ENCODE measurements around the gene DKK3.

The DKK3 gene

GRCh38 chr11:11965656-11966353, 42.6 kb downstream of the DKK3 start:
- DNase-seq: no peak

GRCh38 chr11:11965192-11965591, 43.2 kb downstream of the DKK3 start:
- no peak for DNase-seq

DNA sequence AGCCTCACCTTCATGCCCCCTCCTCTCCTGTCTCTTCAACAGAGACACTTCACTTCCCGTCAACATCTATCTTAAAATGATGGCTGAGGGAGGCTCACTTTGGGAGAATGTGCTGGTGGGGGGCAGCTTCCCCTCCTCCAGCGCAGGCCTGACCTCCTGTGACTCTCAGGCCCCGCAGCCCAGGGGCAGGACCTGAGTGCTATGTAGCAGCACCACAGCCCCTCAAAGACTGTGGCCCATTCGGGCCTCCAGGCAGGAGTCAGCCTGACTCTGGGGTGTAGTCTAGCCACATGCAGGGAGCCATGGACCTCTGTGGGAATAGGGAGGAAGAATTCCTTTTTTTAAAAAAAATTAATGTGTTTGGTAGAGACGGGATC, 43.7 kb downstream of the DKK3 start:
- no peak for DNase-seq

- no peak for DNase-seq
Observed at GRCh38 chr11:11963842-11964773, 44.3 kb downstream of the DKK3 start.

GRCh38 chr11:11963067-11963466, 45.4 kb downstream of the DKK3 start:
- no peak for DNase-seq

DNA sequence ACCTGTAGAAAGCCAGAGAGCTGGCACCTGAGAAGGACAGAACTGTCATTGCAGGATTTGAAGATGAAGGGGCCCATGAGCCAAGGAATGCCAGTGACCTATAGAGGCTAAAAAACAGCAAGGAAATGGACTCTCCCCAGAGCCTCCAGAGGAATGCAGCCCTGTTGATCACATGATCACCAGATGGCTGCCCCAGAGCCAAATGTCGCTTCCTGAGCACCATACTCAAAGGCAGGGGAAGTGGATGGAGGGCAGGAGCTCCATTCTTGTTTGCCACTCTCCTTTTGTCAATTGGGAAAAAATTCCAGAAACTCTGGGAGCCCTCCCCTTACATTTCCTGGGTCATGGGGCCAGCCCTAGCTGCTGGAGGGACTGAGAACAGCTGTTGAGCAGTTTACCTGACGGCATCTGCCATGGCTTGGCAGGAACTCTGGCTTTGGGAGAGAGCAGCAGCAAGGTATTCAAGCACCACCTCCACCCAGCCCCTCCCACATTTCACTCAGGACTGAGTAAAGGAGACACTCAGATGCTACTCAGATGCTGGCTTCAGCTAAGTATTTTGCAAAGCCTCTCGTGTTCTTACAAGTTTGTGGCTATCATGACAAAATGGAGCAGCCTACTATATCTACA, 46.9 kb downstream of the DKK3 start:
- DNase-seq: no peak

- no peak for DNase-seq
Observed at GRCh38 chr11:11960687-11961086, 47.7 kb downstream of the DKK3 start.

- DNase-seq: no peak
Observed at GRCh38 chr11:11959601-11960000, 48.8 kb downstream of the DKK3 start.

- DNase-seq: no peak
Observed at GRCh38 chr11:11958403-11959231, 49.8 kb downstream of the DKK3 start.

DNA sequence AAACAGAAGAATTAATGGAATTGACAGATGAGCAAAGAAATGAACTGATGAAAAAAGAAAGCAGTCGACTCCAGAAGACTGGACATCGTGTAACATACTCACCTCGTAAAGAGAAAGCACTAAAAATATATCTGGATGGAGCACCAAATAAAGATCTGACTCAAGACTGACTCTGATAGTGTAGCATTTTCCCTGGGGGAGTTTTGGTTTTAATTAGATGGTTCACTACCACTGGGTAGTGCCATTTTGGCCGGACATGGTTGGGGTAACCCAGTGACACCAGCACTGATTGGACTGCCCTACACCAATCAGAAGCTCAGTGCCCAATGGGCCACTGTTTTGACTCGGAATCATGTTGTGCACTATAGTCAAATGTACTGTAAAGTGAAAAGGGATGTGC, 52.4 kb downstream of the DKK3 start:
- DNase-seq: no peak

DNA sequence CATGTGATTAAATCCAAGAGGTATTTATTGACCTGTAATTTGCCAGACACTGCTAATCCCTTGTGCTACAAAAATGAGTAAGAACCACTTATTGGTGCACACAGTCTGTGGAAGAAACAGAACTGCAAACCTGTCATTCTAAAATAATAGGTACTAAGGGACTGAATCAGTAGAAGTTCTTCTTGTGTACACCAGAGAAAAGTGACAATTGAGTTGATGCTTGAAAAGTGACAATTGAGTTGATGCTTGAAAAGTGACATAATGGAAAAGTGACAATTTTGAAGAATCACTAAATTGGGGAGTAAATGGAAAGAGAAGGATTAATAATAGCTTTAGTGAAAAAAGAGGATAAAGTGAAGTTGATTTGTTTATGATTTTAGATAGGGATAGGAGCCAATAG, 56.4 kb downstream of the DKK3 start:
- no peak for DNase-seq

- DNase-seq: no peak
Observed at GRCh38 chr11:11949482-11949881, 58.9 kb downstream of the DKK3 start.

- DNase-seq: no peak
Observed at GRCh38 chr11:11948242-11948947, 60.0 kb downstream of the DKK3 start.

GRCh38 chr11:11947825-11948224, 60.6 kb downstream of the DKK3 start:
- no peak for DNase-seq

DNA sequence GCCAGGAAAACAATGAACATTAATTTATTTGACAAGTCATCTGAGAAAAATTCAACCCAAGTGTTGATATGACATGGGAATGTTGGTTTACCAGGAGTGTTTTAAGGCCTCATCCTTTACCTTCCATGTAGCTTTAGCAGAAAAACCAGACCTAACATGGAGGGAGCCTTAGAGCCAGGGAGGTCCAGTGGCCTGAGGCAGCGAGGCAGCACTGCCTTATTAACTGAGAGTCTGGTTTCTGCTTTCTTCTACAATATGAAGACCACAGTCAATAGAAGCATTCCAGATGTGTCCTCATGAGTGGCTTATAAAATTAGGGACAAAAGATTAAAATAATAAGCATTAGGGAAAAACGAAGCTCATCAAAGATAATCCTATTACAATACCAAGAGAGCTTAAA, 61.5 kb downstream of the DKK3 start:
- no peak for DNase-seq

DNA sequence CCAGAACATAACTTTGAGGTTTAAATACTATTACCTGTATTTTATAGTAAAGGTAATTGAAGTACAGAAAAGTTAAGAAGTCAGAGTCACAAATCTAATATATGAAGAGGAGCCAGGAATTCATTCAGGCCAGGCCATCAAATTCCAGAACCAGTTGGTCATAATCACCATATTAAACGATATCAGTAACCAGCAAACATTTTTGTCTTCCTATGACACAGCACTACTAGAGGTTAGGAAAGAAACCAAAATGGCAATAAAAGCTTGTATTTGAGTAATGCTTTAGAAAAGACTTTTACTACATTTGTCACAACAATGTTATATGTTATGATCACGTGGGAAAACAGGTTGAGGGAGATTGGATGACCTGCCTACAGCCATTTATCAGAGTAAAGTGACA, 62.2 kb downstream of the DKK3 start:
- DNase-seq: no peak

- DNase-seq: no peak
Observed at GRCh38 chr11:11944444-11944843, 64.0 kb downstream of the DKK3 start.

DNA sequence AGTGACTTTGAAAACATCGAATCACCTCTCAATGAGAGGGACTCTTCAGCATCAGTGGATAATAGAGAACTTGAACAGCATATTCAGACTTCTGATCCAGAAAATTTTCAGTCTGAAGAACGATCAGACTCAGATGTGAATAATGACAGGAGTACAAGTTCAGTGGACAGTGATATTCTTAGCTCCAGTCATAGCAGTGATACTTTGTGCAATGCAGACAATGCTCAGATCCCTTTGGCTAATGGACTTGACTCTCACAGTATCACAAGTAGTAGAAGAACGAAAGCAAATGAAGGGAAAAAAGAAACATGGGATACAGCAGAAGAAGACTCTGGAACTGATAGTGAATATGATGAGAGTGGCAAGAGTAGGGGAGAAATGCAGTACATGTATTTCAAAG, 65.8 kb downstream of the DKK3 start:
- DNase-seq: no peak

DNA sequence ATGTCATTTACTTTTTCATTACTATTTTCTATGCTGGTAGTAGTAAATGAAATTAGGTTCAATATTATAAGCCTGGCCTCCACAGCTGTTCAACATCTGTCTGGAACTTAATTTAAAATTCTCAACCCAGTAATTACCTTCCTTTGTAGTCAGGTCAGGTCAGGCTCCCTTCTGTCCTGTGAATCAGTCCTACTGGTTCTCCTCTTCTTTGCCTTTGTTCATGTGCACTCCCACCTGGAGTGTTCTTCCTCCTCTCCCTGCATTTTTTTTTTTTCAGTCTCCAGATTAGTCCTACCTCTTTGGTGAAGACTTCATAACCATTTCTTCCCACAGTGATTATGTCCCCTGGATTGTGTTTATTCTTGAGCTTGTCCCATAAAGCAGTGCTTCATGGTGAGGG, 67.9 kb downstream of the DKK3 start:
- no peak for DNase-seq

GRCh38 chr11:11937957-11938356, 70.5 kb downstream of the DKK3 start:
- DNase-seq: no peak

DNA sequence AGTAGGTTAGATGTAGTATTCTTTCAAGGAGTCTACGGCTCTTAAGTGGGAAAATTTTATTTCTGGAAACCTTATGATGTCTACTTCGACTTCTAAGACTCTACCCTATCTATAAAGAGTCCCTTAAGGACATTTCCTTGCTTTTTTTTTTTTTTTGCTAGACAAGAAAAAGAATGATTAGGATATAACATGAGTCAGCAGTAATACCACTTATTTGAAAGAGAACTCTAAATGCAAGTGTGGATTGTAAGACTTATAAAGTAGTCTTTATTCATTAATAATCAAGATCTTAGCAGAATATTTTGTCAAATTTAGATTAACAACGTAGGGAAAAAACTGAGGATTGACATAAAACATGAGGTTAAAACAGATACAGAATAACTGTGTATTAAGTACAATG, 71.0 kb downstream of the DKK3 start:
- no peak for DNase-seq

DNA sequence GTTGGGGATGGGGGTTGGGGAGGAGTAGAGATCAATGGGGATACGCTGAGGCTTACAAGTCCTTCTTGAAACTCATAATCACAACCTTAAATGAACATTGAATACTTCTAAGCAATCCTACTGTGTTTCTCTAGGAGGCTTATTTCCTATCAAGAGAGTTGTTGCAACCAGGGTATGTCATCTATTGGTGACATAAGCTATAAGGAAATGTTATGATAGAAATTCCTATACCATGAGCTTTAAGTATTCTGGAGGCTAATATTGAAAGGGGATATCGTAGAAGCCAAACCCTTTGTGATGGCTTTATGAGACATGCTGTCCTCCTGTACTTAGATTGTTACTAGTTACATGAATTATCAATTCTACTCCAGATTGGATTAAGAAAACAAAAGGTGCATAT, 72.9 kb downstream of the DKK3 start:
- DNase-seq: no peak

Measured in NCI-H774 (cell line).